Measurements from ENCODE around the gene VPS18.

DNA sequence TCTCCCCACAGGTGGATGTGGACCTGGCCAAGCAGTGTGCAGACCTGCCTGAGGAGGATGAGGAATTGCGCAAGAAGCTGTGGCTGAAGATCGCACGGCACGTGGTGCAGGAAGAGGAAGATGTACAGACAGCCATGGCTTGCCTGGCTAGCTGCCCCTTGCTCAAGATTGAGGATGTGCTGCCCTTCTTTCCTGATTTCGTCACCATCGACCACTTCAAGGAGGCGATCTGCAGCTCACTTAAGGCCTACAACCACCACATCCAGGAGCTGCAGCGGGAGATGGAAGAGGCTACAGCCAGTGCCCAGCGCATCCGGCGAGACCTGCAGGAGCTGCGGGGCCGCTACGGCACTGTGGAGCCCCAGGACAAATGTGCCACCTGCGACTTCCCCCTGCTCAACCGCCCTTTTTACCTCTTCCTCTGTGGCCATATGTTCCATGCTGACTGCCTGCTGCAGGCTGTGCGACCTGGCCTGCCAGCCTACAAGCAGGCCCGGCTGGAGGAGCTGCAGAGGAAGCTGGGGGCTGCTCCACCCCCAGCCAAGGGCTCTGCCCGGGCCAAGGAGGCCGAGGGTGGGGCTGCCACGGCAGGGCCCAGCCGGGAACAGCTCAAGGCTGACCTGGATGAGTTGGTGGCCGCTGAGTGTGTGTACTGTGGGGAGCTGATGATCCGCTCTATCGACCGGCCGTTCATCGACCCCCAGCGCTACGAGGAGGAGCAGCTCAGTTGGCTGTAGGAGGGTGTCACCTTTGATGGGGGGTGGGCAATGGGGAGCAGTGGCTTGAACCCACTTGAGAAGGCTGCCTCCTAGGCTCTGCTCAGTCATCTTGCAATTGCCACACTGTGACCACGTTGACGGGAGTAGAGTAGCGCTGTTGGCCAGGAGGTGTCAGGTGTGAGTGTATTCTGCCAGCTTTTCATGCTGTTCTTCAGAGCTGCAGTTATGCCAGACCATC is 8.6 kb downstream of the VPS18 start:
- TF ChIP-seq, protein P1, sequence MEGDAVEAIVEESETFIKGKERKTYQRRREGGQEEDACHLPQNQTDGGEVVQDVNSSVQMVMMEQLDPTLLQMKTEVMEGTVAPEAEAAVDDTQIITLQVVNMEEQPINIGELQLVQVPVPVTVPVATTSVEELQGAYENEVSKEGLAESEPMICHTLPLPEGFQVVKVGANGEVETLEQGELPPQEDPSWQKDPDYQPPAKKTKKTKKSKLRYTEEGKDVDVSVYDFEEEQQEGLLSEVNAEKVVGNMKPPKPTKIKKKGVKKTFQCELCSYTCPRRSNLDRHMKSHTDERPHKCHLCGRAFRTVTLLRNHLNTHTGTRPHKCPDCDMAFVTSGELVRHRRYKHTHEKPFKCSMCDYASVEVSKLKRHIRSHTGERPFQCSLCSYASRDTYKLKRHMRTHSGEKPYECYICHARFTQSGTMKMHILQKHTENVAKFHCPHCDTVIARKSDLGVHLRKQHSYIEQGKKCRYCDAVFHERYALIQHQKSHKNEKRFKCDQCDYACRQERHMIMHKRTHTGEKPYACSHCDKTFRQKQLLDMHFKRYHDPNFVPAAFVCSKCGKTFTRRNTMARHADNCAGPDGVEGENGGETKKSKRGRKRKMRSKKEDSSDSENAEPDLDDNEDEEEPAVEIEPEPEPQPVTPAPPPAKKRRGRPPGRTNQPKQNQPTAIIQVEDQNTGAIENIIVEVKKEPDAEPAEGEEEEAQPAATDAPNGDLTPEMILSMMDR (IDR thresholded peaks at IDR 0.05) = no peak
- no peak for TF ChIP-seq ZFX (IDR thresholded peaks at IDR 0.05; ENCODE audit: borderline replicate concordance)

All from 22Rv1 (cell line).